GM10248 (cell line): ENCODE data around the gene LILRA2.
A peak's percentile ranks its signal among the peaks of the same experiment; 100 is the strongest.

Experiments used
- CTCF ChIA-PET: fragments of 300-600 bp; sonication (Branson Sonifier 250); formaldehyde crosslinking; extraction: SDS; loops from one replicate; lab custom pipeline; 2021; ENCODE audit warnings: antibody characterized with exemption; lab: Yijun Ruan, JAX
- POLR2A ChIA-PET: fragments of 350-650 bp; sonication (Branson Sonifier 250); formaldehyde crosslinking; extraction: SDS; loops from one replicate; lab custom pipeline; 2020; ENCODE audit warnings: antibody characterized with exemption; lab: Yijun Ruan, JAX
- DNase-seq: peaks from one replicate; pipeline ENCODE4 v3.0.0; 2012; ENCODE audit errors: extremely low spot score
- TF ChIP-seq, protein P1 (sequence below): IDR thresholded peaks from 2 replicates; pipeline ENCODE4 v1.5.1; 2012; ENCODE audit warnings: mild to moderate bottlenecking, low read depth; ENCODE audit errors: extremely low read depth, missing control alignments, control extremely low read depth

Gene LILRA2

DNA sequence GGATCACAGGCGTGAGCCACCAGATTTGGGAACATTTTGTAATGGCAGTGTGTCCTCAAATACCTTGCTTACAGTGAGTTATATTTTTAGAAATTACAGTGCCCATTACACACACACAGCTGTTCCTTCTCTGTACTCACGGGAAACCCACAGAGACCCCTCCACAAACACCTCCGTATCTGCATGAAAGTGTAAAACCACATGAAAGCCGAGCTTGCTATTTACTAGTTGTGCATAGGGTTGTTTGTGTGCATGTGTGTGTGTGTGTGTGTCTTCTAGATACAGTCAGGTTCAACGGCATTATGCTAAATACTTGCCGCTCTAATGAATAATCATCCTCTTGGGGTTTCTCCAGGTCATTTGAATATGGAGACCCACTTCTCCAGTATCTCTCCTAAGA, 22.3 kb upstream of the LILRA2 start:
- ChIA-PET CTCF (interaction anchor here (0.7 to 1.3 kb wide), 3 partner anchors 16 to 122 kb away, joined by 3 to 5 read pairs (median 3); no protein-coding TSS in a partner anchor), POLR2A (no interaction called here)
- TF ChIP-seq, protein P1, sequence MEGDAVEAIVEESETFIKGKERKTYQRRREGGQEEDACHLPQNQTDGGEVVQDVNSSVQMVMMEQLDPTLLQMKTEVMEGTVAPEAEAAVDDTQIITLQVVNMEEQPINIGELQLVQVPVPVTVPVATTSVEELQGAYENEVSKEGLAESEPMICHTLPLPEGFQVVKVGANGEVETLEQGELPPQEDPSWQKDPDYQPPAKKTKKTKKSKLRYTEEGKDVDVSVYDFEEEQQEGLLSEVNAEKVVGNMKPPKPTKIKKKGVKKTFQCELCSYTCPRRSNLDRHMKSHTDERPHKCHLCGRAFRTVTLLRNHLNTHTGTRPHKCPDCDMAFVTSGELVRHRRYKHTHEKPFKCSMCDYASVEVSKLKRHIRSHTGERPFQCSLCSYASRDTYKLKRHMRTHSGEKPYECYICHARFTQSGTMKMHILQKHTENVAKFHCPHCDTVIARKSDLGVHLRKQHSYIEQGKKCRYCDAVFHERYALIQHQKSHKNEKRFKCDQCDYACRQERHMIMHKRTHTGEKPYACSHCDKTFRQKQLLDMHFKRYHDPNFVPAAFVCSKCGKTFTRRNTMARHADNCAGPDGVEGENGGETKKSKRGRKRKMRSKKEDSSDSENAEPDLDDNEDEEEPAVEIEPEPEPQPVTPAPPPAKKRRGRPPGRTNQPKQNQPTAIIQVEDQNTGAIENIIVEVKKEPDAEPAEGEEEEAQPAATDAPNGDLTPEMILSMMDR: no peak
- peak; percentile 49 for DNase-seq

DNA sequence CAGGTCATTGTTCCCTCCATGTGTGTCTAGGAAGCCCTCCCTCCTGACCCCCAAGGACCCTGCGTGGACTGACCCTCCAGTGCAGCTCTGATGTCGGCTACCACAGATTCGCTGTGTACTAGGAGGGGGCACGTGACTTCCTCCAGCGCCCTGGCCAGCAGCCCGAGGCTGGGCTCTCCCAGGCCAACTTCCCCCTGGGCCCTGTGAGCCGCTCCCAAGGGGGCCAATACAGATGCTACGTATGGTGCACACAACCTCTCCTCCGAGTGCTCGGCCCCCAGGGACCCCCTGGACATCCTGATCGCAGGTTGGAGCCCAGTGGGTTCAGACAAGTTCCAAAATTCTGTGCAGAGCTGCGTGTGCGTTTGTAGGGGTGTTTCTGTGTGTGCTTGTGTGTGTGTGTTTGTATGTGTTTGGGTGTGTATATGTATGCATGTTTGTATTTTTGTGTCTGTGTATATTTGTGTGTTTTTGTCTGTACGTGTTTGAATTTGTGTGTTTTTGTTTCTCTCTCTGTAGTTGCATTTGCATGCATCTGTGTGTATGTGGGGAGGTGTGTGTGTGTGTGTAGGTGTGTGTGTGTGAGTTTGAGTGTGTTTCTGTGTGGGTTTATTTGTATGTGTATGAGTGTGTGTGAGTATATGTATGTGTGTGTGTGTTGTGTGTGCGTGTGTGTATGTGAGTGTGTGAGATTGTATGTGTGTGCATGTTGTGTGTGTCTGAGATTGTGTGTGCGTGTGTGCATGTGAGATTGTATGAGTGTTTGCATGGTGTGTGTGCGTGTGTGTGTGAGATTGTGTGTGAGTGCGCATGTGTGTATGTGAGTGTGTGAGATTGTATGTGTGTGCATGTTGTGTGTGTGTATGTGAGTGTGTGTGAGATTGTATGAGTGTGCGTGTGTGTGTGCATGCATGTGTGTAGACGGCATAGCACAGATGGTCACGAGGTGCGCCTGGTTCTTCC, 21.4 kb upstream of the LILRA2 start:
- ChIA-PET CTCF (interaction anchor here (0.7 to 1.3 kb wide), 3 partner anchors 17 to 121 kb away, joined by 3 to 5 read pairs (median 3); no protein-coding TSS in a partner anchor), POLR2A (no interaction called here)
- peak; percentile 56 for DNase-seq
- TF ChIP-seq, protein P1: no peak

DNA sequence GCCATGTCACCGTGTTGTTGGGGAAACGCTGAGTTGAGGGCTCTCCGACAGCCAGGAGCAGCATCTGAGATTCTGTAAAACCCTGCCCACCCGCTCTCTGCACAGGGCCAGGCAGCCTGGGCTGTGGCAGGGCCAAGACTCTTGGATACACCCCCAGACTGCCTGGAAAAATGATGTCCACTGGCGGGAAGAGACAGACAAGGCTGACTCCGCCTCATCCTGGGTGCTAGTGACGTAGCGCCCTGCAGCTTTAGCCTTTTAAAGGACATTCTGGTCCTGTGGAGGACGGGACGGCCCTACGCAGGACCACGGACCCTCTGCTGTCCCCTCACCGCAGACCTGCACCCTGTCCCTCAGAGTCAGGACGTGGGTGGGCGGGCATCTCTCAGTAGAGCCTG, 20.7 kb upstream of the LILRA2 start:
- ChIA-PET POLR2A (no interaction called here), CTCF (no interaction called here)
- TF ChIP-seq, protein P1: no peak
- DNase-seq: no peak

DNA sequence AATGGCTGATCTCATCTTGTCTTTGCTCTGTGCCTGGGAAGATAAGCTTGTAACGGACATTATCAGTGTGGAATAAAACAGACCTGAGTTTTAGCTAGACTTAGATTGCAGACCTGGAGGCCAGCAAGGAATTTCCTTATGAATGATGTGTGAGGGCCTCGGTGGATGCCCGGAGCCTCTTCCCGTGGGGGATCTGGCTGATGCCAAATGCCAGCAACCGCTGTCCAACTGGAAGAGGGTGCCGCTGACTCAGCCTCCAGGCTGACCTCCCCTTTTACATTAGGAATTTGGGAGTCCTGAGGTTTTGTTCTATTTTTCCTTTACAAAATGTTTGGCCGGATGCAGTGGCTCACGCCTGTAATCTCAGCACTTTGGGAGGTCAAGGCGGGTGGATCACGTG, 19.6 kb upstream of the LILRA2 start:
- CTCF ChIA-PET: no interaction called here
- POLR2A ChIA-PET: no interaction called here
- no peak for DNase-seq
- TF ChIP-seq, protein P1: no peak

DNA sequence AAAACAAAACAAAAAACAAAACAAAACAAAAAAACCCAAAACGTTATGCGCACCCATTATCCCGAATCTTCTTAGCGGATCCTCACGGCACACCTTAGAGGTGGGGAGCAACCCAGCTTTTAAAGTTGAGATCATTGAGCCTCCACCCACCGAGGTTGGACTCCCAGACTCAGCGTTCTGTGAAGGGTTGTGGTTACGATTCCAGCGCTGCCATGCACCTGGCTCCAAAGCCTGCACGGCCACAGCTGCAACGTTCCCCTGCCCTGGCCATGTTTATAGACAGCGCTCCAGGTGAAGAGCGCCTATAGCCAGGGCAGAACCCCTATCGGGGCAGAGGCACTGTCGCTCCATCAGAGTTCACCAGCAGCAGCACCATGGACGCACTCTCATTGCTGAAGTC, 18.7 kb upstream of the LILRA2 start:
- POLR2A ChIA-PET: no interaction called here
- TF ChIP-seq, protein P1: no peak
- no peak for DNase-seq
- CTCF ChIA-PET: no interaction called here

DNA sequence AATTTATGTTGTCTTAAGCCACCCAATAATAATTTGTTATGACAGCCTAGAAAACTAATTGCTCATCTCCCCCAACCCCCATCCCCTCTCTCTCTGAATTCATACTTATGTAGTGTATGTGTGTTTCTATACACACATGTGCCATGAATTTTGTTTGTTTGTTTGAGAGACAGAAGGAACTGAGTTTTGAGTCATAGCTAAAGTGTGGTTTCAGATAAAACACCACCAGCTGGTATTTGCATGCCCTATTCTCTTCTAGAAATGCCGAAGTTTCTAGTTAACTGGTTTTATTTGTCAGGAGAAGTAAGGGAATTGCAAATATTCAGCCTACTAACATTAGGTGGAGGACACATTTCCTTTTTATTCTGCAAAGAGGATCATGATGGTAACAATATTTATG, 17.4 kb upstream of the LILRA2 start:
- POLR2A ChIA-PET: no interaction called here
- CTCF ChIA-PET: interaction anchor here (0.9 kb wide), 1 partner anchor 39 kb away, joined by 3 read pairs; no protein-coding TSS in a partner anchor
- DNase-seq: no peak
- TF ChIP-seq, protein P1: no peak
